Measurements from ENCODE around the gene LTBP4. TPM values are rescaled to one million over a fixed set of nuclear protein-coding genes. Genes with fewer than 3 reads are reported as not detected.

LTBP4 gene
- total RNA-seq, 1 donor, result 103 TPM

Other genes with a start within 250 kb of the LTBP4 start
- gene HIPK4, start 211.2 kb upstream of the LTBP4 start, total RNA-seq, result 0.27 TPM
- gene PRX, start 188.0 kb upstream of the LTBP4 start, total RNA-seq, result 2.2 TPM
- gene SERTAD1, start 175.4 kb upstream of the LTBP4 start, total RNA-seq, result 19.1 TPM
- 19.1 TPM for gene SERTAD3, start 157.0 kb upstream of the LTBP4 start, total RNA-seq
- gene BLVRB, start 135.6 kb upstream of the LTBP4 start, total RNA-seq, result 150 TPM
- gene SPTBN4, start 134.4 kb upstream of the LTBP4 start, total RNA-seq, result 0.27 TPM
- gene SHKBP1, start 24.5 kb upstream of the LTBP4 start, total RNA-seq, result 91.3 TPM
- gene NUMBL, start 89.3 kb downstream of the LTBP4 start, total RNA-seq, result 18.3 TPM
- gene COQ8B, start 115.5 kb downstream of the LTBP4 start, total RNA-seq, result 73.8 TPM
- 9.2 TPM for gene ITPKC, start 115.7 kb downstream of the LTBP4 start, total RNA-seq
- 3.8 TPM for gene ACTMAP, start 149.1 kb downstream of the LTBP4 start, total RNA-seq
- gene SNRPA, start 149.8 kb downstream of the LTBP4 start, total RNA-seq, result 77.3 TPM
- not detected for gene MIA, start 174.2 kb downstream of the LTBP4 start, total RNA-seq
- 28.8 TPM for gene RAB4B, start 176.9 kb downstream of the LTBP4 start, total RNA-seq
- gene EGLN2, start 197.8 kb downstream of the LTBP4 start, total RNA-seq, result 146 TPM
- gene CYP2A6, start 249.1 kb downstream of the LTBP4 start, total RNA-seq, result not detected